ENCODE measurements around the gene VPS39. TPM values are rescaled to one million over a fixed set of nuclear protein-coding genes. Genes with fewer than 3 reads are reported as not detected.

VPS39 gene
- total and polyA plus RNA-seq, 2 of the 13 experiments (the other 11 are each of a cell fraction or from before 2014, with no cell fraction given), result 22.9 to 32.0 TPM

DNA sequence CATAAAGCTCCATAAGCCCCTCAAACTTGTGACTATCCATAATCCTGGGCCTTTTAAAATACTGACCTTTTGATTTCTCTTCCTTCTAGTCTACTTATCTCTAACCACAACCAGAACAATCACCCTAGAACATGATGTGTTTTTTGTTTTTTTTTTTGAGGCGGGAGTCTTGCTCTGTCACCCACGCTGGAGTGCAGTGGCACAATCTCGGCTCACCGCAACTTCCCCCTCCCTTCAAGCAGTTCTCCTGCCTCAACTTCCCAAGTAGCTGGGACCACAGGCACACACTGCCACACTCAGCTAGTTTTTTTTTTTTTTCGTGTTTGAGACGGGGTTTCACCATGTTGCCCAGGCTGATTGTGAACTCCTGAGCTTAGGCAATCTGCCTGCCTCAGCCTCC lies 25.1 kb downstream of the VPS39 start:
- intact Hi-C loops (cut with micrococcal nuclease; ENCODE audit: unreplicated experiment) (no loop called here), in situ Hi-C loops (cut with HindIII; ENCODE audit: extremely low pct_ligation_motif_present, low pct_unique_long_range_greater_than_20kb) (no loop called here)
- TF ChIP-seq MZF1 (CRISPR knock-in tag; IDR thresholded peaks at IDR 0.05; ENCODE audit: borderline replicate concordance), result no peak
- TF ChIP-seq ZNF567 (CRISPR knock-in tag; IDR thresholded peaks at IDR 0.05; ENCODE audit: borderline replicate concordance), result no peak
- no peak for TF ChIP-seq ZNF3 (CRISPR knock-in tag; IDR thresholded peaks at IDR 0.05)
- no peak for TF ChIP-seq ZNF558 (CRISPR knock-in tag; IDR thresholded peaks at IDR 0.05; ENCODE audit: borderline replicate concordance)
- no peak for TF ChIP-seq NFYC (CRISPR knock-in tag; IDR thresholded peaks at IDR 0.05)
- TF ChIP-seq LCORL (IDR thresholded peaks at IDR 0.05), result no peak
- no peak for TF ChIP-seq LCORL (CRISPR knock-in tag; IDR thresholded peaks at IDR 0.05)
- TF ChIP-seq, protein P1, sequence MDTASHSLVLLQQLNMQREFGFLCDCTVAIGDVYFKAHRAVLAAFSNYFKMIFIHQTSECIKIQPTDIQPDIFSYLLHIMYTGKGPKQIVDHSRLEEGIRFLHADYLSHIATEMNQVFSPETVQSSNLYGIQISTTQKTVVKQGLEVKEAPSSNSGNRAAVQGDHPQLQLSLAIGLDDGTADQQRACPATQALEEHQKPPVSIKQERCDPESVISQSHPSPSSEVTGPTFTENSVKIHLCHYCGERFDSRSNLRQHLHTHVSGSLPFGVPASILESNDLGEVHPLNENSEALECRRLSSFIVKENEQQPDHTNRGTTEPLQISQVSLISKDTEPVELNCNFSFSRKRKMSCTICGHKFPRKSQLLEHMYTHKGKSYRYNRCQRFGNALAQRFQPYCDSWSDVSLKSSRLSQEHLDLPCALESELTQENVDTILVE (CRISPR knock-in tag; IDR thresholded peaks at IDR 0.05), result no peak
- Histone ChIP-seq H3K9me3 (ENCODE audit: low read length) (no peaks in the 10 kb centered on the region), H2AFZ (ENCODE audit: low read length) (no peak overlapping the region), H3K27ac (ENCODE audit: extremely low read length, insufficient read depth, low read length) (no peak overlapping the region), H3K27me3 (ENCODE audit: control insufficient read depth in 1 of 2, insufficient read depth in 2 of 2, low read length in 2 of 2) (no peaks in the 10 kb centered on the region), H3K4me1 (ENCODE audit: insufficient read depth, low read length) (peaks cover 19% of the 10 kb centered on the region), H3K4me3 (replicated peaks in 1 of 3; ENCODE audit: insufficient read depth in 1 of 3, low read depth in 2 of 3, low read length in 3 of 3) (no peak overlapping the region), H4K20me1 (ENCODE audit: insufficient read depth, low read length) (no peaks in the 10 kb centered on the region), H3K79me2 (ENCODE audit: insufficient read depth, low read length) (no peaks in the 10 kb centered on the region), H3K36me3 (replicated peaks in 1 of 2; ENCODE audit: control insufficient read depth in 1 of 2, insufficient read depth in 2 of 2, low read length in 2 of 2) (peaks cover 17 to 58% of the 10 kb centered on the region in 2 experiments), H3K4me2 (ENCODE audit: low read depth, low read length) (no peak overlapping the region), H3K9ac (ENCODE audit: insufficient read depth, low read depth, low read length) (no peak overlapping the region)
- no peak for ATAC-seq
- no peak for DNase-seq (ENCODE audit: low spot score)
- no TSS peak for BruUV-seq (replicated peaks)
- CTCF ChIA-PET (ENCODE audit: low intra/inter-chr PET ratio, low total read pairs), result no interaction called here
- WGBS (ENCODE audit: low lambda C conversion rate), result 94% methylated on average over 6 of the region's 6 CpGs
- POLR2A ChIA-PET, result no interaction called here
- FAIRE-seq, result no peak

- in situ Hi-C loops (cut with HindIII; ENCODE audit: extremely low pct_ligation_motif_present, low pct_unique_long_range_greater_than_20kb), result no loop called here
- no peaks in the 10 kb centered on the region for H3K9me3 ChIP-seq (ENCODE audit: low read length)
- ATAC-seq (no peak), DNase-seq (ENCODE audit: low spot score) (no peak), FAIRE-seq (no peak)
- H4K20me1 ChIP-seq (ENCODE audit: insufficient read depth, low read length), result no peaks in the 10 kb centered on the region
- WGBS (ENCODE audit: low lambda C conversion rate), result 94% methylated on average over 6 of the region's 6 CpGs
- H3K4me3 ChIP-seq (replicated peaks in 1 of 3; ENCODE audit: insufficient read depth in 1 of 3, low read depth in 2 of 3, low read length in 3 of 3), result no peak overlapping the region
- ChIA-PET POLR2A (no interaction called here), CTCF (ENCODE audit: low intra/inter-chr PET ratio, low total read pairs) (no interaction called here)
- H3K27me3 ChIP-seq (ENCODE audit: control insufficient read depth in 1 of 2, insufficient read depth in 2 of 2, low read length in 2 of 2), result no peaks in the 10 kb centered on the region
- intact Hi-C loops (cut with micrococcal nuclease; ENCODE audit: unreplicated experiment), result no loop called here
- no peak overlapping the region for H3K27ac ChIP-seq (ENCODE audit: extremely low read length, insufficient read depth, low read length)
- TF ChIP-seq ZNF367 (CRISPR knock-in tag; IDR thresholded peaks at IDR 0.05; ENCODE audit: borderline replicate concordance) (no peak), RAD21 (CRISPR knock-in tag; IDR thresholded peaks at IDR 0.05) (no peak), BCL6 (CRISPR knock-in tag; IDR thresholded peaks at IDR 0.05) (no peak), RFX5 (IDR thresholded peaks at IDR 0.05; ENCODE audit: low read depth, low read length) (no peak)
- TF ChIP-seq, protein P2, sequence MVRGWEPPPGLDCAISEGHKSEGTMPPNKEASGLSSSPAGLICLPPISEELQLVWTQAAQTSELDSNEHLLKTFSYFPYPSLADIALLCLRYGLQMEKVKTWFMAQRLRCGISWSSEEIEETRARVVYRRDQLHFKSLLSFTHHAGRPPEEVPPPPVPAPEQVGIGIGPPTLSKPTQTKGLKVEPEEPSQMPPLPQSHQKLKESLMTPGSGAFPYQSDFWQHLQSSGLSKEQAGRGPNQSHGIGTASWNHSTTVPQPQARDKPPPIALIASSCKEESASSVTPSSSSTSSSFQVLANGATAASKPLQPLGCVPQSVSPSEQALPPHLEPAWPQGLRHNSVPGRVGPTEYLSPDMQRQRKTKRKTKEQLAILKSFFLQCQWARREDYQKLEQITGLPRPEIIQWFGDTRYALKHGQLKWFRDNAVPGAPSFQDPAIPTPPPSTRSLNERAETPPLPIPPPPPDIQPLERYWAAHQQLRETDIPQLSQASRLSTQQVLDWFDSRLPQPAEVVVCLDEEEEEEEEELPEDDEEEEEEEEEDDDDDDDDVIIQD (CRISPR knock-in tag; IDR thresholded peaks at IDR 0.05; ENCODE audit: low read depth), result no peak
- no peak overlapping the region for H3K9ac ChIP-seq (ENCODE audit: insufficient read depth, low read depth, low read length)
- H3K4me1 ChIP-seq (ENCODE audit: insufficient read depth, low read length), result peaks cover 22% of the 10 kb centered on the region
- no peak overlapping the region for H2AFZ ChIP-seq (ENCODE audit: low read length)
- no peaks in the 10 kb centered on the region for H3K79me2 ChIP-seq (ENCODE audit: insufficient read depth, low read length)
- H3K4me2 ChIP-seq (ENCODE audit: low read depth, low read length), result no peak overlapping the region
- no TSS peak for BruUV-seq (replicated peaks)
- H3K36me3 ChIP-seq (replicated peaks in 1 of 2; ENCODE audit: control insufficient read depth in 1 of 2, insufficient read depth in 2 of 2, low read length in 2 of 2), result peaks cover 16 to 55% of the 10 kb centered on the region in 2 experiments
Measured at GRCh38 chr15:42182328-42182886, 25.7 kb downstream of the VPS39 start.

Measured in HepG2 (cell line).